Measurements from ENCODE around the gene IFI44L.
A peak's percentile ranks its signal among the peaks of the same experiment; 100 is the strongest.

The IFI44L gene

GRCh38 chr1:78619803-78620579 is at the start of gene IFI44L:
Gene IFI44L (plus strand): TSS chr1:78620448. CDS start chr1:78627916, 7,468 bp downstream.
- H3K27ac ChIP-seq, result peak within 1 kb of the TSS in 19 of 21 experiments; percentile 7 to 87 (median 65)
- peak within 1 kb of the TSS in 6 of 7 experiments; percentile 6 to 36 (median 24) for H3K4me3 ChIP-seq

GRCh38 chr1:78570539-78570938 is 49.7 kb upstream of the IFI44L start:
- Histone ChIP-seq H3K27ac (no peak overlapping the region), H3K4me3 (no peak overlapping the region)

GRCh38 chr1:78577257-78578100 is 42.8 kb upstream of the IFI44L start:
- Histone ChIP-seq H3K4me3 (no peak overlapping the region), H3K27ac (no peak overlapping the region)

- Histone ChIP-seq H3K4me3 (no peak overlapping the region), H3K27ac (no peak overlapping the region)
Observed at GRCh38 chr1:78586572-78586971, 33.7 kb upstream of the IFI44L start.

GRCh38 chr1:78587211-78587610 is 33.0 kb upstream of the IFI44L start:
- H3K27ac ChIP-seq, result no peak overlapping the region
- no peak overlapping the region for H3K4me3 ChIP-seq

- no peak overlapping the region for H3K27ac ChIP-seq
- H3K4me3 ChIP-seq, result no peak overlapping the region
Observed at GRCh38 chr1:78591971-78592370, 28.3 kb upstream of the IFI44L start.

- Histone ChIP-seq H3K4me3 (no peak overlapping the region), H3K27ac (no peak overlapping the region)
Observed at GRCh38 chr1:78599294-78599693, 21.0 kb upstream of the IFI44L start.

- Histone ChIP-seq H3K27ac (no peak overlapping the region), H3K4me3 (no peak overlapping the region)
Observed at GRCh38 chr1:78601068-78601467, 19.2 kb upstream of the IFI44L start.

- Histone ChIP-seq H3K4me3 (no peak overlapping the region), H3K27ac (no peak overlapping the region)
Observed at GRCh38 chr1:78603206-78603605, 17.0 kb upstream of the IFI44L start.

GRCh38 chr1:78604643-78605042 is 15.6 kb upstream of the IFI44L start:
- Histone ChIP-seq H3K4me3 (no peak overlapping the region), H3K27ac (no peak overlapping the region)

GRCh38 chr1:78606274-78606673 is 14.0 kb upstream of the IFI44L start:
- Histone ChIP-seq H3K27ac (no peak overlapping the region), H3K4me3 (no peak overlapping the region)

- Histone ChIP-seq H3K4me3 (no peak overlapping the region), H3K27ac (no peak overlapping the region)
Observed at GRCh38 chr1:78607334-78607927, 12.8 kb upstream of the IFI44L start.

- H3K27ac ChIP-seq, result no peak overlapping the region
- H3K4me3 ChIP-seq, result no peak overlapping the region
Observed at GRCh38 chr1:78607944-78608343, 12.3 kb upstream of the IFI44L start.

GRCh38 chr1:78617615-78618026 is 2.6 kb upstream of the IFI44L start:
- Histone ChIP-seq H3K27ac (no peak overlapping the region), H3K4me3 (no peak overlapping the region)

GRCh38 chr1:78619032-78619431 is 1.2 kb upstream of the IFI44L start:
- Histone ChIP-seq H3K27ac (peak overlapping the region in 17 of 21 experiments; percentile 10 to 87 (median 66)), H3K4me3 (peak overlapping the region in 1 of 7 experiments; percentile 36)

GRCh38 chr1:78619446-78619802 is 824 bp upstream of the IFI44L start:
- Histone ChIP-seq H3K4me3 (peak overlapping the region in 1 of 7 experiments; percentile 36), H3K27ac (peak overlapping the region in 18 of 21 experiments; percentile 10 to 87 (median 66))

- H3K27ac ChIP-seq, result peak overlapping the region in 19 of 21 experiments; percentile 4 to 87 (median 65)
- H3K4me3 ChIP-seq, result peak overlapping the region in 6 of 7 experiments; percentile 6 to 36 (median 24)
Observed at GRCh38 chr1:78620666-78621065, 418 bp downstream of the IFI44L start.

GRCh38 chr1:78622548-78622947 is 2.3 kb downstream of the IFI44L start:
- no peak overlapping the region for H3K4me3 ChIP-seq
- H3K27ac ChIP-seq, result peak overlapping the region in 1 of 21 experiments; percentile 31

- H3K27ac ChIP-seq, result no peak overlapping the region
- no peak overlapping the region for H3K4me3 ChIP-seq
Observed at GRCh38 chr1:78624035-78624434, 3.8 kb downstream of the IFI44L start.

- H3K4me3 ChIP-seq, result no peak overlapping the region
- no peak overlapping the region for H3K27ac ChIP-seq
Observed at GRCh38 chr1:78627321-78627720, 7.1 kb downstream of the IFI44L start.
